OCI-LY1 (cell line): ENCODE results near the gene SLC2A4RG.

Source experiments
- EZH2 ChIP-seq: fragments of 200-600 bp; sonication (generic), shearing (Covaris generic); IDR thresholded peaks from 2 replicates; pipeline ENCODE4 v1.8.0; 2017; ENCODE audit warnings: borderline replicate concordance, mixed run types, mild to moderate bottlenecking, antibody characterized with exemption, low read length, moderate library complexity, mixed read lengths
- TF ChIP-seq, protein P1 (sequence below): fragments of 200-600 bp; sonication (generic), shearing (Covaris generic); IDR thresholded peaks from 2 replicates; pipeline ENCODE4 v1.5.1; 2017; ENCODE audit warnings: mild to moderate bottlenecking, antibody characterized with exemption, low read length, moderate library complexity, mixed read lengths

DNA sequence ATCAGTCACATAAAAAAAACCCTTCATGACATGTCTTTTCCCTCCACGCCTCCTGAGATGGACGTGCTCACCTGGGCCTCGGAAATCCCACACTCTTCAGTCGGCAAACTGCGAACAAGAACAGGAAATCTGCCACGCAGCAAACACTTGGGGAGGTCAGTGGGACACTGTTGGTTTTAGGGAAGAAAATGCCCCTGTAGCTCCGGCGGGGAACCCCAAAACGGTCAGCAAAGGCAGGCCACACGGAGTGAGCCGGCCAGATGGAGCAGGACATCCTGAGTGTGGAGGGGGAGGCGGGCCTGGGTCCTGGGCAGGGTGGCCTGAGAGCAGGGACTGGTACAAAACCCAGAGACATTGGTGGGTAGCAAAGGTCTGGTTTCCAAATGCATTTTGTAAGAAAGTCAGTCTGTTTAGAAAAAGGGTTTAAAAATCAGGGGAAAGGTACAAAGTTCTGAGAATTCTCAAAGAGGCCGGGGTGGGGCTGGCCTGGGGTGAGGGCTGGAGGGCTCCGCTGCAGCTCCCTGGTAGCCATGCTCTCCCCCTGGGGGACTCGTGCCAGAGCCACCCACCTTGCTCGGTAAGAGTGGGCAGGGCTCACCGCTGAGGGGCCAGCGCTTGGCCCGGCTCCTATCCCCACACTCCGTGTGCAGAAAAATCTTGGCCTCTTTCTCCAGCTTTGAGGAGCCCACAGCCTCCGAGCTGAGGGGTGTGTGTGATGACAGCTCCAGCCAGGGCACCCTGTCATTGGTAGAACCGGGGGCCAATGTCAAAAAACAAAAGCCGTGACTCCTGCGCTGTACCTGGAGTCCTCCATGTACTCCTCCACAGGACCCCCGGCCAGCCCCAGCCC lies 5.2 kb downstream of the SLC2A4RG start:
- TF ChIP-seq, protein P1, sequence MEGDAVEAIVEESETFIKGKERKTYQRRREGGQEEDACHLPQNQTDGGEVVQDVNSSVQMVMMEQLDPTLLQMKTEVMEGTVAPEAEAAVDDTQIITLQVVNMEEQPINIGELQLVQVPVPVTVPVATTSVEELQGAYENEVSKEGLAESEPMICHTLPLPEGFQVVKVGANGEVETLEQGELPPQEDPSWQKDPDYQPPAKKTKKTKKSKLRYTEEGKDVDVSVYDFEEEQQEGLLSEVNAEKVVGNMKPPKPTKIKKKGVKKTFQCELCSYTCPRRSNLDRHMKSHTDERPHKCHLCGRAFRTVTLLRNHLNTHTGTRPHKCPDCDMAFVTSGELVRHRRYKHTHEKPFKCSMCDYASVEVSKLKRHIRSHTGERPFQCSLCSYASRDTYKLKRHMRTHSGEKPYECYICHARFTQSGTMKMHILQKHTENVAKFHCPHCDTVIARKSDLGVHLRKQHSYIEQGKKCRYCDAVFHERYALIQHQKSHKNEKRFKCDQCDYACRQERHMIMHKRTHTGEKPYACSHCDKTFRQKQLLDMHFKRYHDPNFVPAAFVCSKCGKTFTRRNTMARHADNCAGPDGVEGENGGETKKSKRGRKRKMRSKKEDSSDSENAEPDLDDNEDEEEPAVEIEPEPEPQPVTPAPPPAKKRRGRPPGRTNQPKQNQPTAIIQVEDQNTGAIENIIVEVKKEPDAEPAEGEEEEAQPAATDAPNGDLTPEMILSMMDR: no peak
- no peak for TF ChIP-seq EZH2
